ENCODE data around the gene TTC28.

DNA sequence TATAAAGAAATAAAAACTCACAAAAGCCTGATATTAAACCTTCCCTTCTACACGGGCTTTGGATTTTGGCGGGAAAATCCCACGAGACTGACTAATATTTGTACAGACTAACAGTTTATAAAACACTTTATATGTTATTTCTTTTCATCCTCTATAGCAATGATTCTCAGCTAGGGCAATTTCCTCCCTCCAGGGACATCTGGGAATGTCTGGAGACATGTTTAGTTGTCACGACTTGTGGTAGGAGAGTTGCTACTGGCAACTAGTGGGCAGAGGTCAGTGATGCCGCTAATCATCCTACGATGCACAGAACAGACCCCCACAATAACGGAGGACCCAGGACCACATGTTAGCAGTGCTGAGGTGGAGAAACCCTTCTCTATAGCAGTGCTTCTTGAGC lies 455.8 kb downstream of the TTC28 start:
- TF ChIP-seq, protein P1, sequence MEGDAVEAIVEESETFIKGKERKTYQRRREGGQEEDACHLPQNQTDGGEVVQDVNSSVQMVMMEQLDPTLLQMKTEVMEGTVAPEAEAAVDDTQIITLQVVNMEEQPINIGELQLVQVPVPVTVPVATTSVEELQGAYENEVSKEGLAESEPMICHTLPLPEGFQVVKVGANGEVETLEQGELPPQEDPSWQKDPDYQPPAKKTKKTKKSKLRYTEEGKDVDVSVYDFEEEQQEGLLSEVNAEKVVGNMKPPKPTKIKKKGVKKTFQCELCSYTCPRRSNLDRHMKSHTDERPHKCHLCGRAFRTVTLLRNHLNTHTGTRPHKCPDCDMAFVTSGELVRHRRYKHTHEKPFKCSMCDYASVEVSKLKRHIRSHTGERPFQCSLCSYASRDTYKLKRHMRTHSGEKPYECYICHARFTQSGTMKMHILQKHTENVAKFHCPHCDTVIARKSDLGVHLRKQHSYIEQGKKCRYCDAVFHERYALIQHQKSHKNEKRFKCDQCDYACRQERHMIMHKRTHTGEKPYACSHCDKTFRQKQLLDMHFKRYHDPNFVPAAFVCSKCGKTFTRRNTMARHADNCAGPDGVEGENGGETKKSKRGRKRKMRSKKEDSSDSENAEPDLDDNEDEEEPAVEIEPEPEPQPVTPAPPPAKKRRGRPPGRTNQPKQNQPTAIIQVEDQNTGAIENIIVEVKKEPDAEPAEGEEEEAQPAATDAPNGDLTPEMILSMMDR (IDR thresholded peaks at IDR 0.05), result no peak
- no peak for TF ChIP-seq POLR2A (IDR thresholded peaks at IDR 0.05)

All from uterus (tissue), 2 donors.